Peyer's patch (tissue), 4 donors: ENCODE results near the gene EN1. TPM values are rescaled to one million over a fixed set of nuclear protein-coding genes. Genes with fewer than 3 reads are reported as not detected.
A peak's percentile ranks its signal among the peaks of the same experiment; 100 is the strongest.

Experiments
- DNase-seq, 3 donors: peaks; one replicate each; pipeline ENCODE4 v3.0.0-alpha.2; 2017 to 2019
- H3K27ac ChIP-seq, 4 donors: fragments of 200-600 bp; sonication (generic); one replicate each; pipeline ENCODE4 v1.5.1; 2016 to 2019
- H3K27me3 ChIP-seq, 2 donors: fragments of 200-600 bp; sonication (generic); one replicate each; pipeline ENCODE4 v1.5.1; 2019
- H3K36me3 ChIP-seq, 3 donors: fragments of 200-600 bp; sonication (generic); one replicate each; pipeline ENCODE4 v1.5.1; 2016 to 2019
- H3K4me1 ChIP-seq, 4 donors: fragments of 200-600 bp; sonication (generic); one replicate each; pipeline ENCODE4 v1.5.1; 2016 to 2019
- H3K4me3 ChIP-seq, 4 donors: fragments of 200-600 bp; sonication (generic); 1 replicate in 3 of 4; 2 replicates in 1 of 4; pipeline ENCODE4 v1.5.1; 2016 to 2019; ENCODE audit warnings: mild to moderate bottlenecking in 1 of 4
- H3K9me3 ChIP-seq, 4 donors: fragments of 200-600 bp; sonication (generic); one replicate each; pipeline ENCODE4 v1.5.1; 2016 to 2019; ENCODE audit warnings: mild to moderate bottlenecking in 1 of 4
- POLR2A ChIP-seq, 2 donors: fragments of 450-650 bp; IDR thresholded peaks; one replicate each; pipeline ENCODE4 v1.5.1; 2017; ENCODE audit warnings: antibody characterized with exemption in 2 of 2, mild to moderate bottlenecking in 2 of 2, moderate library complexity in 2 of 2
- total RNA-seq, 4 donors: library from RNA; depleted of rRNA; stranded (reverse); fragments of >200 nt; gene quantifications; one replicate each; pipeline ENCODE4 v1.1.0, GENCODE V29; 2016
- TF ChIP-seq, protein P1 (sequence below), 6 experiments: fragments of 450-650 bp in 4 of 6; fragments of 200-600 bp in 2 of 6; sonication (generic) in 1 of 6; IDR thresholded peaks; one replicate each; pipeline ENCODE4 v1.5.1; 2017 to 2019; ENCODE audit warnings: antibody characterized with exemption in 6 of 6, mild to moderate bottlenecking in 3 of 6, moderate library complexity in 1 of 6

Gene EN1
- total RNA-seq, 4 donors from 2014 or later, result not detected

DNA sequence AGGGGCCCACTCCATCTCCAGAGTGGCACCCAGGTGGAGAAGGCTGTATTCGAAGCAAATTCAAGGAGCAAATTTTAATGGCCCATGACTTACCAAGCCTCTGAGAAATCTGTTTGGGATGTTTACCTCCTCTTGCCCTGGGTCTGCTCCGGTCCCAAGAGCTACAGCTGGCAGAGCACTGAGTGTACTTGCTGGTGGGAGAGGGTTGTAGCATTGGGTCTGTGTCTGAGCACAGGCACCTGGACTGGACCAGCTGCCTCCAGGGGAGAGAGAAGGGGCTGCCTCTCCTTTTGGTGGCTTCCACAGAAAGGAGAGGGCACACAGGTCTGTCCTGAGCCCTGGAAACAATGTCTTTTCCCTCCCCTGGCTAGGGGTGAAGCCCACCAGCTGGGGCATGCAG, 9.8 kb downstream of the EN1 start:
- TF ChIP-seq, protein P1, sequence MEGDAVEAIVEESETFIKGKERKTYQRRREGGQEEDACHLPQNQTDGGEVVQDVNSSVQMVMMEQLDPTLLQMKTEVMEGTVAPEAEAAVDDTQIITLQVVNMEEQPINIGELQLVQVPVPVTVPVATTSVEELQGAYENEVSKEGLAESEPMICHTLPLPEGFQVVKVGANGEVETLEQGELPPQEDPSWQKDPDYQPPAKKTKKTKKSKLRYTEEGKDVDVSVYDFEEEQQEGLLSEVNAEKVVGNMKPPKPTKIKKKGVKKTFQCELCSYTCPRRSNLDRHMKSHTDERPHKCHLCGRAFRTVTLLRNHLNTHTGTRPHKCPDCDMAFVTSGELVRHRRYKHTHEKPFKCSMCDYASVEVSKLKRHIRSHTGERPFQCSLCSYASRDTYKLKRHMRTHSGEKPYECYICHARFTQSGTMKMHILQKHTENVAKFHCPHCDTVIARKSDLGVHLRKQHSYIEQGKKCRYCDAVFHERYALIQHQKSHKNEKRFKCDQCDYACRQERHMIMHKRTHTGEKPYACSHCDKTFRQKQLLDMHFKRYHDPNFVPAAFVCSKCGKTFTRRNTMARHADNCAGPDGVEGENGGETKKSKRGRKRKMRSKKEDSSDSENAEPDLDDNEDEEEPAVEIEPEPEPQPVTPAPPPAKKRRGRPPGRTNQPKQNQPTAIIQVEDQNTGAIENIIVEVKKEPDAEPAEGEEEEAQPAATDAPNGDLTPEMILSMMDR (IDR thresholded peaks at IDR 0.05), result no peak
- no peak for TF ChIP-seq POLR2A (IDR thresholded peaks at IDR 0.05)
- no peak for DNase-seq
- no peak overlapping the region for H3K4me3 ChIP-seq
- no peaks in the 10 kb centered on the region for H3K9me3 ChIP-seq
- H3K27me3 ChIP-seq, result peaks cover 0 to 69% of the 10 kb centered on the region in 2 donors
- peaks cover 0 to 31% (median 0%) of the 10 kb centered on the region in 4 donors for H3K4me1 ChIP-seq
- no peaks in the 10 kb centered on the region for H3K36me3 ChIP-seq
- no peak overlapping the region for H3K27ac ChIP-seq

DNA sequence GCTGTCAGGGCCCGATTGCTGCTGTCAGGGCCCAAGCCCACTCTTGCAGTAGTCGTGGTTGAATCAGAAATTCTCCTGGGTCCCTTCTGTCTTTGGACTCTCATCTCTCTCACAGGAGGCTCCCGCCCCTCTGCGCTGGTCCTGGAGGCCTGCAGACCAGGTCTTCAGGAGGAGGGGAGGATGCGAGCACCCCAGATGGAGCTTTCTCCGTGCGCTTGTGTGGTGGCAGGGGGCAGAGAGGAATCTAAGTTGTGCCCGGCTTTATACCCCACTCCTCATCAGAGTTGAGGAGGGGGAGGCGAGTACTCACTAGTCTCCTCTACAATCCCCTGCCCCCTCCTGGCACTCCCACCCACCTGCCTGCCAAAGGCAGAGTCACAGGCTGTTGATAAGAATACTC, 10.4 kb downstream of the EN1 start:
- no peaks in the 10 kb centered on the region for H3K9me3 ChIP-seq
- H3K4me3 ChIP-seq, result no peak overlapping the region
- no peak for DNase-seq
- H3K36me3 ChIP-seq, result no peaks in the 10 kb centered on the region
- TF ChIP-seq, protein P1 (IDR thresholded peaks at IDR 0.05), result no peak
- TF ChIP-seq POLR2A (IDR thresholded peaks at IDR 0.05), result no peak
- peaks cover 0 to 63% of the 10 kb centered on the region in 2 donors for H3K27me3 ChIP-seq
- peaks cover 0 to 26% (median 0%) of the 10 kb centered on the region in 4 donors for H3K4me1 ChIP-seq
- no peak overlapping the region for H3K27ac ChIP-seq

DNA sequence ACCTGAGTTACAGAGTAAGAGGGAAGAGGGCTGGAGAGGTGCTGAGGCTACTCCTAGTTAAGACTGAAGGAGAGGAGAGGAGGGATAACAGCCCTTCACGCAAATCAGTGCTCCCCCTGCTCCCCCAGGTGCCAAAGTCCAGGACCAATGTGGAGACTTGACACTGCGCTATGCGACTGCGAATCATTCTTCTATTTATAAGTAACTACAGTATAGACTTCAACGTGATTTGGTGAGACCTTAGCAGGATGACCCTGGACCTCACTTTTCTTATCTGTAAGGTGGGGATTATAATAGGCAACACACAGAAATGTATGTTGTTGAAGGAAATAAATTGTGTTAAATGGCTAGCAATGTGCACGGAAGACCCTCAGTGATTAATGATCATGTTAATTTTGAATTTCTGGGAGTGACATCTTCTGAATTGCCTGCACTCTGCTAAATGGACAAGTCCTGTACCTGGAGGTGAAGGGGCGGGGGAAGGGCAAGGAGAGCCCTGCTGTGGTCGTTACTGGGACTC, 11.0 kb downstream of the EN1 start:
- H3K4me3 ChIP-seq, result peak overlapping the region in 1 of 4 donors; percentile 36
- no peak for DNase-seq

DNA sequence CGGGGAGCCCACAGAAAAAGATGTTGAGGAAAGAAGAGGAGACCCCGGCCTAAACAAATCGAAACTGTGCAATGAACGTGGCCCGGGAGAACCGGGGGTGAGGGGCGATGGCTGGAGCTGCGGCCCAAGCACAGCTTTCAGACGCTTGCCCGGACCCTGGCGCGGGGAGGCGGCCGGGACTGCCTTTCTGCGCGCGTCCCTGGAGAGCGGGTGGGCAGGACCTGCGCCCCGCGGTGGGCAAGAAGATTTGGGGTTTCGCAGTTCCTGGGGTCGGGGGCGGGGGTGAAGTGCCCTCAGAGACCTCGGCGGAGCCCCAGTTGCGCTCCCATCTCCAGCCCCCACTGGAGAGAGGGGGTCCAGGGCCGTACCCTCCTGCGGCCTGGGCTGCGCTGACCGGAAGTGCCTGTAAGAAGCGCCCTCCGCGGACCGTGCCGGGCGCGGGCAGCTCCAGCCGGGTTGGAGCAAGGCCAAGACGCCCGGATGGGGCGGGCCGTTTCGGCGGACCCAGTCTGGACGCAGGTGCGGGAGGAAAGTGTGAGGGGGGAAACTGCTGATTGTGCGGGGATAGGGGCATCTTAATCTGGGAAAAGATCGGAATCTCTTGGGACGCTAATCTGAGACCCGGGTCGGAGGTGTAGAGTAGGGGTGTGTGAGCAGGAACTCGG, 11.6 kb downstream of the EN1 start:
- no peak for TF ChIP-seq POLR2A (IDR thresholded peaks at IDR 0.05)
- TF ChIP-seq, protein P1 (IDR thresholded peaks at IDR 0.05), result no peak
- Histone ChIP-seq H3K36me3 (no peaks in the 10 kb centered on the region), H3K4me1 (peaks cover 0 to 22% (median 0%) of the 10 kb centered on the region in 4 donors), H3K27me3 (peaks cover 0 to 51% of the 10 kb centered on the region in 2 donors), H3K27ac (no peak overlapping the region), H3K9me3 (no peaks in the 10 kb centered on the region), H3K4me3 (peak overlapping the region; percentile 1 to 38 (median 27))
- DNase-seq, result no peak

More for the DNA sequence above, 11.0 kb downstream of the EN1 start:
- H3K36me3 ChIP-seq, result no peaks in the 10 kb centered on the region
- TF ChIP-seq POLR2A (IDR thresholded peaks at IDR 0.05), result no peak
- TF ChIP-seq, protein P1 (IDR thresholded peaks at IDR 0.05), result no peak
- H3K27ac ChIP-seq, result no peak overlapping the region
- H3K4me1 ChIP-seq, result peaks cover 0 to 22% (median 0%) of the 10 kb centered on the region in 4 donors
- peaks cover 0 to 57% of the 10 kb centered on the region in 2 donors for H3K27me3 ChIP-seq
- H3K9me3 ChIP-seq, result no peaks in the 10 kb centered on the region

DNA sequence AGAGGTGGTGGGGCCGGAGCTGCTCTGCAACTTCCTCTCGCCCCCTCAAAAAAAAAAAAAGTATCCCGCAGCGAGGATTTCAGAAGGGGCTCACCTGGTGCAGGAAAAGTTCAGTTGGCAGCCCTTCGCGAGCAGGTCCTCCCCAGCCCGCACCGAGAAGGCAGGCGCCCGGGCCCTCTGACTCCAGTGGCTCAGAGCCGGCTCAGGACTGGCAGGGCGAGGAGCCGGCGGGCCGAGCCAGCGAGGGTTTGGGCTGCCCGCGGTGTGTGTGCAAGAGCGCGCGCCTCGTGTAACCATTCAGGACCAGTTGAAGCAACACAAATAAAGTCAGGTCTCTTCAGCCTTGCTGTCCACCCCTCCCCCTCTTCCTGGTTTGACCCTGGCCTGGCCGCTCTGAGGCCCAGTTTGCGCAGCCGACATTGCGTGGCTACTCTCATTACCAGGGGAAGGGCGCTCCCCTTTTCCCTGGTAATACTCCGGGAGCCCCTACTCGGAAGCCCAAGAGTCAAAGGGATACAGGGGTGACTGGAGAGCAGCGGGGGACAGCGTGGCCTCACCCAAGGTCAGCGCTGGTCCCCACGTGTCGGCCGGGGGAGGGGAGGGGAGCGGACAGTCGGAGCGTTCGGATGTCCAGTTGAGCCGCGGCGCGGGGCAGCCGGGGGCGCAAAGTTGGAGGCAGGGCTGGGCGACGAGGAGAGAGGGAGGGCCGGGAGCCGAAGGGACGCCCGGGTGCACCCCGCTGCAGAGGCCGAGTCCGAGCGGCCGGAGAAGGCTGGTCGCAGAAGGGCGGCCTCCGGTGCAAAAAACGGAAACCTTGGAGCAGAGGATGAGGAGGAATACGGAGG, 12.3 kb downstream of the EN1 start:
- Histone ChIP-seq H3K4me1 (peaks cover 0 to 22% (median 0%) of the 10 kb centered on the region in 4 donors), H3K9me3 (no peaks in the 10 kb centered on the region), H3K4me3 (peak overlapping the region; percentile 1 to 38 (median 20)), H3K27me3 (peaks cover 0 to 49% of the 10 kb centered on the region in 2 donors), H3K27ac (no peak overlapping the region), H3K36me3 (no peaks in the 10 kb centered on the region)
- no peak for DNase-seq
- TF ChIP-seq POLR2A (IDR thresholded peaks at IDR 0.05), result no peak
- TF ChIP-seq, protein P1 (IDR thresholded peaks at IDR 0.05), result no peak
